ENCODE measurements around the gene CACNB3. TPM values are rescaled to one million over a fixed set of nuclear protein-coding genes. Genes with fewer than 3 reads are reported as not detected.

CACNB3 gene
- total and polyA plus RNA-seq, 2 donors (not counting 1 experiment from before 2014, with no cell fraction given), result 28.4 to 46.2 TPM

- peak; percentile 69 to 85 for DNase-seq (ENCODE audit: low read depth in 2 of 2)
- TF ChIP-seq EZH2 (IDR thresholded peaks at IDR 0.05; ENCODE audit: low read length, missing control alignments), result no peak
- peak; percentile 73 to 99 for TF ChIP-seq CTCF (conservative IDR thresholded peaks at IDR 0.05 in 1 of 2, IDR thresholded peaks at IDR 0.05 in 1 of 2; ENCODE audit: low read depth in 1 of 2, low read length in 2 of 2)
- no peaks in the 10 kb centered on the region for H3K36me3 ChIP-seq (ENCODE audit: control insufficient read depth, insufficient read depth, low read length)
- H4K20me1 ChIP-seq (ENCODE audit: control insufficient read depth, extremely low read depth, insufficient read depth, low read length), result no peaks in the 10 kb centered on the region
- H3K27ac ChIP-seq (ENCODE audit: insufficient read depth, low read length), result peak overlapping the region; percentile 93
- H3K4me2 ChIP-seq (ENCODE audit: extremely low read depth, insufficient read depth, low read length), result peak overlapping the region; percentile 36
- H3K4me1 ChIP-seq (ENCODE audit: control insufficient read depth, extremely low read depth, insufficient read depth, low read length), result peaks cover 36% of the 10 kb centered on the region
- H3K27me3 ChIP-seq (ENCODE audit: control insufficient read depth, insufficient read depth, low read length), result no peaks in the 10 kb centered on the region
- peak overlapping the region; percentile 72 to 98 (median 85) for H3K4me3 ChIP-seq (replicated peaks in 1 of 4; ENCODE audit: control extremely low read depth in 1 of 4, insufficient read depth in 1 of 4, low read depth in 3 of 4, low read length in 4 of 4)
- H2AFZ ChIP-seq (ENCODE audit: low read length), result peak overlapping the region; percentile 64
- H3K79me2 ChIP-seq (ENCODE audit: control insufficient read depth, insufficient read depth, low read length), result peaks cover 12% of the 10 kb centered on the region
- H3K9ac ChIP-seq (ENCODE audit: insufficient read depth, low read length), result peak overlapping the region; percentile 84
- H3K9me3 ChIP-seq (ENCODE audit: control insufficient read depth, insufficient read depth, low read depth, low read length), result no peaks in the 10 kb centered on the region
Observed at GRCh38 chr12:48814262-48815125, 3.8 kb upstream of the CACNB3 start.

DNA sequence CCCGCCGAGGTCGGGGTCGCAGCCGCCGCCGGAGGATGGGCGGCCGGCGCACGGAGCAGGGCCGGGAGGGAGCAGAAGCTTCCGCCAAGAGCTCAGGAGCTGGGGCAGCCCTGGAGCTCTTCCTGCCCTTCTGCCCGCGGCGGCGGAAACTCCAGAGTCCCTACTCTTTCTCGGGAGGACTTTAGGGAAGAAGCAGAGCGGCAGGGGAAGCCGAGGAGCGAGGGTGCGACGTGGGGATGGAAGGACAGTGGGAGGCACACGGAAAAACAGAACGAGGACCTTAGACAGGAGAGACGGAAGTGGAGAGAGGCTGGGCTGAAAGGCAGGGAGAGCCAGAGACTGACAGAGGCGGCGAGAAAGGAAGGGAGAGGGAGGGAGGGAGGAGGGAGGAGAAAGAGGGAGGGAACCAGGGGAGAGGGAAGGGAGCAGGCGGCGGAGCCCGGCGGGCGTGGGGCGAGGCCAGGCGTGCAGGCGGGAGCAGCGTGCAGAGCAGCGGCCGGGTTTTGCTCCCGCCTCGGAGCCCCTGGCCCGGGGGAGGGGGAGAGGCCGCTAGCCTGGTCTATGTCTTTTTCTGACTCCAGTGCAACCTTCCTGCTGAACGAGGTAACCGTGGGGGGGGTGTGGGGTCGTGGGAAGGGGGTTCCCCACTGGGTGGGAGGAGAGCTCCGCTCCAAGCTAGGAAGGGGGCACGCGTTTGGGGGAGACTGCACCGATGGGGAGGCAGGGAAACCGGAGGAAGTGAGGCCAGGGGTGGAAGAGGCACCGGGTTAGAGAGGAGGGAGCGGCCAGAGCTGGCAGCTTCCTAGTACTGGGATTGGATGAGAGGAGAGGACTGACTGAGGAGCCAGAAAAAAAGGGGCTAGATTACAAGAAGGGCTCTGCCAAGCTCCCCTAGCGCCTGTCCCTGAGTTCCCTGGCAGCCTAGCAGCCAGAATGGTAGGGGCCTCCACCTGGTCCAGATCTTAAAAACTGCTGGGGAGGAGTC, 2.9 kb upstream of the CACNB3 start:
- Histone ChIP-seq H3K27ac (ENCODE audit: insufficient read depth, low read length) (peak overlapping the region; percentile 93), H4K20me1 (ENCODE audit: control insufficient read depth, extremely low read depth, insufficient read depth, low read length) (no peaks in the 10 kb centered on the region), H3K4me2 (ENCODE audit: extremely low read depth, insufficient read depth, low read length) (peak overlapping the region; percentile 87), H3K79me2 (ENCODE audit: control insufficient read depth, insufficient read depth, low read length) (peaks cover 13% of the 10 kb centered on the region), H2AFZ (ENCODE audit: low read length) (peak overlapping the region; percentile 38), H3K9ac (ENCODE audit: insufficient read depth, low read length) (peak overlapping the region; percentile 84), H3K4me3 (replicated peaks in 1 of 4; ENCODE audit: control extremely low read depth in 1 of 4, insufficient read depth in 1 of 4, low read depth in 3 of 4, low read length in 4 of 4) (peak overlapping the region; percentile 72 to 98 (median 85)), H3K36me3 (ENCODE audit: control insufficient read depth, insufficient read depth, low read length) (no peaks in the 10 kb centered on the region), H3K9me3 (ENCODE audit: control insufficient read depth, insufficient read depth, low read depth, low read length) (no peaks in the 10 kb centered on the region), H3K4me1 (ENCODE audit: control insufficient read depth, extremely low read depth, insufficient read depth, low read length) (peaks cover 31% of the 10 kb centered on the region), H3K27me3 (ENCODE audit: control insufficient read depth, insufficient read depth, low read length) (no peaks in the 10 kb centered on the region)
- peak; percentile 83 to 87 for DNase-seq (ENCODE audit: low read depth in 2 of 2)
- TF ChIP-seq CTCF (conservative IDR thresholded peaks at IDR 0.05 in 1 of 2, IDR thresholded peaks at IDR 0.05 in 1 of 2; ENCODE audit: low read depth in 1 of 2, low read length in 2 of 2) (no peak), EZH2 (IDR thresholded peaks at IDR 0.05; ENCODE audit: low read length, missing control alignments) (no peak)

All from fibroblast of lung (primary cell).